Measurements from ENCODE around the gene TRAF2.
"Not testable (repeated sequence)": the region's sequence is repeated elsewhere in the genome, so short reads cannot be mapped to it uniquely, and the experiment has no call there.

The TRAF2 gene

GRCh38 chr9:136857581-136858412 is 28.5 kb upstream of the TRAF2 start:
- DNase-seq (ENCODE audit: low read depth in 2 of 2) = no peak

DNA sequence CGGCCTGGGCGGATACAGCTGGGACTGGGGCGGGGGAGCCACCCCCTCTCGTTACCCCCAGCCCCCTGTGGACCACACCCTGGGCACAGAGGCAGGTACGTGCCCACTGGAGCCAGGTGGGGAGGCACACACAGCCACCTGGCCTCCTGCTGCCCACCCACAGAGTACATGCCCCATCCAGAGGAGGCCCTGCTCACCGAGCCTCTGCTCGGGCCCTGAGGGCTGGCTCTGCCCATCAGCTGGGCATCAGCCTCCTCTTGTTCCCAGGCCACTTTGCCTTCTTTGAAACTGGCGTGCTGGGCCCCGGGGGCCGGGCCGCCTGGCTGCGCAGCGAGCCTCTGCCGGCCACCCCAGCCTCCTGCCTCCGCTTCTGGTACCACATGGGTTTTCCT is 27.9 kb upstream of the TRAF2 start:
- no peak for DNase-seq (ENCODE audit: low read depth in 2 of 2)

- no peak for DNase-seq (ENCODE audit: low read depth in 2 of 2)
Measured at GRCh38 chr9:136858844-136859757, 27.2 kb upstream of the TRAF2 start.

DNA sequence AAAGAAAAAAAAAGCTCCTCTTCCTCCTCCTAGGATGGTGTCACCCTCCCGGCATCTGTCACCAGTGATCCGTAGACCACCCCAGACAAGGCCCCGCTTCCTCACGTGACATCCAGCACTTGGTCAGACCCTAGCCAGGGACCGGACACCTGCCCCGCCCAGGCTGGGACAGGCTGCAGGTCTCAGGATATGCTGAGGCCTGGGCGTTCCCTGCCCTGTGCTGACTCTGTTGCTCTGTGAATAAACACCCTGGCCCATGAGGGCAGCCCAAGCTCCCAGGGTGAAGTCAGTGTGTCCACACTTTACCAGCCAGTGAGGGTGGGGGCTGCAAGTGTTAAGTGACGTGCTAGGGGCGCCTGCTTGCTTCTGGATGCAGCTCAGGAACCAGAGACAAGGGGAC is 25.8 kb upstream of the TRAF2 start:
- DNase-seq (ENCODE audit: low read depth in 2 of 2) = no peak

DNA sequence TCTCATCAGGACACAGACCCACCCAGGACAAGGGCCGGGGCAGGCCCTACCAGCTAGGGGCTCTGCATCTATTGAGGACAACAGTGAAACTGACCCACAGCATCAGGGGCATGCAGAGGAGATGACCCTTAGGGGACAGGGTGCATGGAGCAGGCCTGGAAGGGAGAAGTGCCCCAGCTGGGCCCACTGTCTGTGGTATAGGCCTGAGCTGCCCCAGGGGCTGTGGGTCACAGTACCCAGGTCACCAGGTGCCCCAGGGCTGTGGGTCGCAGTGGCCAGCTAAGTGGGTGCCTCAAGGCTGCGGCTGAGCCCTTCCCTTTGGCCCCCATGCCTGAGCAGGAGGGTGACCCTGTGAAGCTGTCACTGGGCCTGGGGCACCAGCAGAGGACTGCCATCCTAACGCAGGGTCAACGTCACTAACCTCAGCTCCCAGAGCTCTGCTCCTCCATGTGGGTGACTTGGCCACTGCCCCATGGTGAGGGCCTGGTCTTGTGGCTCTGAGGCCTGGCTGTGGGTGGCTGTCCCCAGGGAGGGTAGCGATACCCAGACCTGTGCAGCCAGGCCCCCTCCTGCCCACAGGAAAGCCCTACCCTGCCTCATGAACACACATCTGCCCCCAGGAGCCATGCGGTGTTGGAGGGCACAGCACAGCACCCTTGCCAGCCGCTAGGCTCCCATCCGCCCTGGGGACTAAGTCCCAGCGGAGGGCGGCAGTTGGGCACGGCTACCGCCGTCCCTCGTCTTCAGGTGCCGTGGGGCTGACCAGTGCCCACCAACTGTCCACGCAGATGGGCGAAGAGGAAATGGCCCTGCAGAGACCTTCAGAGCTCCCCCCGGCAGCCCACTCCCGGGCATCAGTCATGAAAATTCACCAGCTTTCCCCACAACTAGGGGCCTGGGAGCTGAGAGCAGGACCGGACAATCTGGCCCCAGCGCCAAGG is 25.1 kb upstream of the TRAF2 start:
- DNase-seq (ENCODE audit: low read depth in 2 of 2) = no peak

- DNase-seq (ENCODE audit: low read depth in 2 of 2) = no peak
Measured at GRCh38 chr9:136861874-136862457, 24.4 kb upstream of the TRAF2 start.

DNA sequence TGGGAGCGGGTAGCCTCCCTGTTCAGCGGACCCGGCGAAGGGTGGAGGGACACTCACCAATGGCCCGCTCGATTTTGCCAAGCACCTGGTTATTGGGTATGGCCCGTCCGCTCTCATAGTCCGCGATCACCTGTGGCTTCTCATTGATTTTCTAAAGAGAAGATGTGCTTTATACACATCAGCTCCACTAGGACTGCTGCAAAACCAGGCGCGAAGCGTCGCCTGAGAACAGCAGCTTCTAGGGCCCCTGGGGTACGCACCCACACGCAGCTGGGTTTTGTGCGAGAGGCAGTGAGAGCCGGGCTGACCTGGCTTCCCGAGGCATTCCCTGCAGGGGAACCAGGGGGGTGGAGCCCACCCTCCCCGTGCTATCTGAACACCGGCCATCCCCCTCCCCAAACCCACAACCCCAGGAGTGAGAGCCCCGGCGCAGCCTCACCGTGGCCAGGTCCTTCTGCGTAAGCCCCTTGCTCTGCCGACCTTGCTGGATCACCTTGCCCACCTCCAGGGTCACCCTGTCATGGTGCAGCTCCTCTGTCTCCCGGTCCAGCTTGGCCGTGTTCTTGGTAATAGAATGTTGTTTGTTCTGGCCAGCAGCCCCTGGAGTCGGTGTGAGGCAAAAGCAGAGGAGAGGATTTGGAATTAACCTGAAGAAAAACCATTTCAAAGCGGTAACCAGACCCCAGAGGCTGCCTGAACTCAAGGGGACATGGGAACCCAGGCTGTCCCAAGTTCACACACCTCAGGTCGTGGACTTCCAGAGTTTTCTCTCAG is 23.3 kb upstream of the TRAF2 start:
- DNase-seq (ENCODE audit: low read depth in 2 of 2) = no peak

DNA sequence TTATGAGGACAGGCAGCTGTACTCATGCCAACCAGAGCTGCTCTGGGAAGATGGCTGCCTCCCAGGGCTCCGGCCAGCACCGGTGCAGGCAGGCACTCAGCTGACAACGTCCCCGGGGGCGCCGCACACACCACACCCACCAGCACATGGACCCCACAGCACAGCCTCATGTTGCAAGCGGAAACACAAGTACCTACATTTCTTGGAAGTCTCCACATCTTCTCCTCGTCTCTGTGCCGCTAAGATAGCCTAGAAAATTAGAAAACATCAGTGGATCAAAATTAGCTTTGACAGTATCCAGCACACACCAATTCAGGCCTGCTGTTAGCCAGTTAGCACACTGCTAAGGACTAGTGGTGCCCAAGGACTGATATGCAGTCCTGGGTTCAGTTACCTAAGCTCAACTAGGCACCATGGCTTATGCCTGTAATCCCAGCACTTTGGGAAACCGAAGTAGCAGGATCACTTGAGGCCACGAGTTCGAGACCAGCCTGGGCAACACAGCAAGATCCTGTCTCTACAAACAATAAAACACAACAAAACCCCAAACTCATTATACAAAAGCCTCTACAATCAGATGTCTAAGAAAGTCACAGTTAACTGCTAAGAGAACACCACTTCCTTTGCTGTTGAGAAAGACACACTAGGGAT is 22.6 kb upstream of the TRAF2 start:
- no peak for DNase-seq (ENCODE audit: low read depth in 2 of 2)

DNA sequence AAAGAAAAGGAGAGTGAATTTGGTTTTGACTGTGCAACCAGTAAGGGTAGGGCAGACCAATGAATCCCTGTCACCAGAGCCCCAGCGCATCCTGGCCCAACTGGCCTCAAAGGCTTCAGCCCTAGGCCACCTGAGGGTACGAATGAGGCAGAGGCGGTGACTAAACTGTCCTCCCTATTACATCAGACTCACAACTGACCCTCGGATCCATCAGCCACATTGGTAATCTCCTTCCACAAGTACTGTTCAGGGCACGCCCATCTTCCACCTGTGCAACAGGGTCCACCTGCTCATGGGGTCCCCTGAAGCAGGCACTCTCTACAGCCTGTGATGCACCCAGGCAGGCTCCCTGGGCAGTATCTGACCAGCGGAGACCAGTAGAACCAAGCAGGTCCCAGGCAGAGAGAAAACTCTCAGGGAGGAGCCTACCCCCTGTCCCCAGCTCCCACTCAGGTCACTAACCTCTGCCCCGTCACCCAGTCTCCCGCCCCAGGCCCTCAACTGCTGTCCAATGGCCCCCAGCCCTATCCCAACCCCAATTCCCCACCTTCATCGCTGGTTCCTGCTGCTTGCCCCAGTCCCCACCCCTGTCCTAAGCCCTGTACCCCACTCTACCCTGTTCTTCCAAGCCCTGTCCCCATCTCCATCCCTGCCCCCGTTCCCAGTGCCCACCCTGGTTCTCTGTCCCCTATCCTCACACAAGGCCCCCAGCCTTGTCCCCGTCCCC is 21.1 kb upstream of the TRAF2 start:
- DNase-seq (ENCODE audit: low read depth in 2 of 2) = no peak

DNA sequence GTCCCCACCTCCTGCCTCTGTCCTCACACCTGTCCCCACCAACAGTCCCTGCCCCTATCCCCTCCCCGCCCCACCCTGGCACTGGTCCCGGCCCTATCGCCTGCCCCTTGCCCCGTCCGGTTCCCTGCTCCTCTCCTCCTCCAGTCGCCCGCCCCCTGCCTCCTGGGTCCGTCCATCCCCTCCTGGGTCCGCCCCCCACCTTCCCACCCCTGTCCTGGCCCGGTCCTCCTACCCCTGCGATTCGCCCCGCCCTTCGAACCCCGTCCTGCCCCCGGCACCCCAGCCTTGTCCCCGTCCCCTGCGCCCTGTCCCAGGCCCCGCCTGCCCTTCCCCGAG is 20.6 kb upstream of the TRAF2 start:
- no peak for DNase-seq (ENCODE audit: low read depth in 2 of 2)

DNA sequence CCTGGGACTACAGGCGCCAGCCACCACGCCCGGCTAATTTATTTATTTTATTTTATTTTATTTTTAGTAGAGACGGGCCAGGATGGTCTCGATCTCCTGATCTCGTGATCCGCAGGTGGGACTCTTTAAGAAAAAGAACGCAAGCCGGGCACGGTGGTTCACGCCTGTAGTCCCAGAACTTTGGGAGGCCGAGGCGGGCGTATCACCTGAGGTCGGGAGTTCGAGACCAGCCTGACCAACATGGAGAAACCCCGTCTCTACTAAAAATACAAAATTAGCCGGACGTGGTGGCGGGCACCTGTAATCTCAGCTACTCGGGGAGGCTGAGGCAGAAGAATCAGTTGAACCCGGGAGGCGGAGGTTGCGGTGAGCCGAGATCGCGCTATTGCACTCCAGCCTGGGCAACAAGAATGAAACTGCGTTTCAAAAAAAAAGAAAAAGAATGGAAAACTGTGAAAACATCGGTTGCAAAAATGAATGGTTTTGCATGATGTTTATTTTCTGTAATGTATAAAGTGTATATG is 19.4 kb upstream of the TRAF2 start:
- not testable (repeated sequence) for DNase-seq (ENCODE audit: low read depth in 2 of 2)

GRCh38 chr9:136867480-136867879 is 18.8 kb upstream of the TRAF2 start:
- no peak for DNase-seq (ENCODE audit: low read depth in 2 of 2)

GRCh38 chr9:136867917-136868316 is 18.4 kb upstream of the TRAF2 start:
- no peak for DNase-seq (ENCODE audit: low read depth in 2 of 2)

- no peak for DNase-seq (ENCODE audit: low read depth in 2 of 2)
Measured at GRCh38 chr9:136868644-136869043, 17.7 kb upstream of the TRAF2 start.

GRCh38 chr9:136869611-136870010 is 16.7 kb upstream of the TRAF2 start:
- not testable (repeated sequence) for DNase-seq (ENCODE audit: low read depth in 2 of 2)

DNA sequence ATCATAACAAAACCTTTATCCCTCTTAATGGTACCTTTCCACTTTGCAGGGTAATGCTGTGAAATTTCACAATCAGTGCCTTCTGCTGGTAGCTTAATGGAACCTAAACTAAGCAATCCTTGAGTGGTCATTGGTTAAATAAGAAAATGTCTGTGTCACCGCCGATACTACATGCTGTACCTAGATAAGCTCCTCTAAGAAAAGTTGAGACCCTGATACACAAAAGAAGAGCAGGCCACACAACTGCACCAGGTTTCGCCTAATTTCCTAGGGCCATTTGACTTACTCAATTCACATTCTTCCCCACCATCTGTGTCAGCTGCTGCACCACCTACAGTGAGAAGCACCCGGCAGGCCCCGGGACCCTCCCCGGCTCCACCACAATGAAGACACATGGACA is 11.2 kb upstream of the TRAF2 start:
- DNase-seq (ENCODE audit: low read depth in 2 of 2) = no peak

GRCh38 chr9:136876476-136876875 is 9.8 kb upstream of the TRAF2 start:
- no peak for DNase-seq (ENCODE audit: low read depth in 2 of 2)

- DNase-seq (ENCODE audit: low read depth in 2 of 2) = no peak
Measured at GRCh38 chr9:136880651-136881050, 5.7 kb upstream of the TRAF2 start.

DNA sequence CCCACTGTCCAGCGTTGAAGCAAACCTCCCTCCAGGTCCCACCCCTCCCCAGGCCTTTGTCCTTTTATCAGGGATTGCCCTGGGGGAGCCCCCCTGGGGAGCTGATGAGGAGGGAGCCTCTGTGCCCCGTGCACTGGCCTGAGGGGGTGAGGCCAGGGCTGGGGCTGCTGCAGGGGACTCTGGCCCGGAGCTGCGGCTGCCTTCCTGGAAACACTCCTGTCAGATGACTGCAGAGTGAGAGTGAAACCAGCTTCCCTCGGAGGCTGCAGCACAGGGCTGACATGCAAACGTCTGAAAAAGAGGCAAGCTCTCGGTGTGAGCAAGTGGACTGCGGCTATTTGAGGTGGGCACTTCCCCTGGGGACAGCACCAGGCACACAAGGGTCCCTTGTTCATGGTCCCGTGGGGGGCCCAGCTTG is 4.6 kb upstream of the TRAF2 start:
- peak in 1 of 2 donors; percentile 60 for DNase-seq (ENCODE audit: low read depth in 2 of 2)
